ACHN (cell line): Measurements from ENCODE around the gene EBF3.

Experiments
- DNase-seq: peaks from one replicate; pipeline ENCODE4 v3.0.0-alpha.2; 2015
- in situ Hi-C: cut with HindIII; loops from 2 replicates; pipeline ENCODE4 v1.10.0; 2017; ENCODE audit warnings: low sequenced_read_pairs, low pct_ligation_motif_present, low pct_unique_long_range_greater_than_20kb

Gene EBF3

GRCh38 chr10:129904323-129904722 lies 59.8 kb downstream of the EBF3 start:
- DNase-seq, result no peak
- in situ Hi-C loops, result no loop called here

GRCh38 chr10:129901389-129902006 lies 62.6 kb downstream of the EBF3 start:
- DNase-seq, result no peak
- in situ Hi-C loops, result no loop called here

- DNase-seq, result no peak
- in situ Hi-C loops, result no loop called here
Measured at GRCh38 chr10:129900825-129901224, 63.2 kb downstream of the EBF3 start.

- no peak for DNase-seq
- in situ Hi-C loops, result no loop called here
Measured at GRCh38 chr10:129899276-129900130, 64.6 kb downstream of the EBF3 start.

- in situ Hi-C loops, result no loop called here
Measured at GRCh38 chr10:129898706-129899268, 65.3 kb downstream of the EBF3 start.

GRCh38 chr10:129897871-129898626 lies 66.0 kb downstream of the EBF3 start:
- no peak for DNase-seq
- in situ Hi-C loops, result no loop called here

More at GRCh38 chr10:129898706-129899268, 65.3 kb downstream of the EBF3 start:
- no peak for DNase-seq

- in situ Hi-C loops, result no loop called here
- no peak for DNase-seq
Measured at GRCh38 chr10:129896860-129897200, 67.2 kb downstream of the EBF3 start.

- in situ Hi-C loops, result no loop called here
- no peak for DNase-seq
Measured at GRCh38 chr10:129896136-129896859, 67.8 kb downstream of the EBF3 start.

GRCh38 chr10:129895811-129896135 lies 68.3 kb downstream of the EBF3 start:
- in situ Hi-C loops, result no loop called here

GRCh38 chr10:129894698-129895097 lies 69.4 kb downstream of the EBF3 start:
- DNase-seq, result no peak
- in situ Hi-C loops, result no loop called here

More at GRCh38 chr10:129895811-129896135, 68.3 kb downstream of the EBF3 start:
- DNase-seq, result no peak

GRCh38 chr10:129893104-129894089 lies 70.7 kb downstream of the EBF3 start:
- in situ Hi-C loops, result no loop called here
- DNase-seq, result no peak

GRCh38 chr10:129892548-129893052 lies 71.5 kb downstream of the EBF3 start:
- no peak for DNase-seq
- in situ Hi-C loops, result no loop called here

- in situ Hi-C loops, result no loop called here
Measured at GRCh38 chr10:129891806-129892205, 72.3 kb downstream of the EBF3 start.

GRCh38 chr10:129890170-129890569 lies 73.9 kb downstream of the EBF3 start:
- in situ Hi-C loops, result no loop called here

More at GRCh38 chr10:129891806-129892205, 72.3 kb downstream of the EBF3 start:
- no peak for DNase-seq

GRCh38 chr10:129888784-129889616 lies 75.1 kb downstream of the EBF3 start:
- in situ Hi-C loops, result no loop called here
- DNase-seq, result peak; percentile 61

More at GRCh38 chr10:129890170-129890569, 73.9 kb downstream of the EBF3 start:
- no peak for DNase-seq

- no peak for DNase-seq
- in situ Hi-C loops, result no loop called here
Measured at GRCh38 chr10:129887986-129888783, 75.9 kb downstream of the EBF3 start.
